HepG2 (cell line): ENCODE measurements around the gene EPN3. TPM values are rescaled to one million over a fixed set of nuclear protein-coding genes. Genes with fewer than 3 reads are reported as not detected.

Experiments used
- BRD4 ChIP-seq: sonication (generic); formaldehyde crosslinking; IDR thresholded peaks from 2 replicates; pipeline ENCODE4 v1.4.0; 2020; ENCODE audit warnings: missing genetic modification reagents
- GTF3A ChIP-seq: sonication (generic); formaldehyde crosslinking; conservative IDR thresholded peaks from 2 replicates; pipeline ENCODE4 v1.4.0; 2020; ENCODE audit warnings: mild to moderate bottlenecking, missing genetic modification reagents
- HNRNPK ChIP-seq: fragments of 200-400 bp; formaldehyde crosslinking; IDR thresholded peaks from 2 replicates; pipeline ENCODE4 v1.6.1; 2018; ENCODE audit warnings: low read length, low read depth, moderate library complexity, mild to moderate bottlenecking; ENCODE audit not compliant: poor library complexity, severe bottlenecking
- KDM4B ChIP-seq: sonication (generic); formaldehyde crosslinking; IDR thresholded peaks from 2 replicates; pipeline ENCODE4 v1.4.0; 2020; ENCODE audit warnings: missing genetic modification reagents
- POGK ChIP-seq: sonication (generic); formaldehyde crosslinking; conservative IDR thresholded peaks from 2 replicates; pipeline ENCODE4 v1.8.0; 2022; ENCODE audit warnings: mild to moderate bottlenecking, moderate library complexity, missing genetic modification reagents
- PREB ChIP-seq: sonication (generic); formaldehyde crosslinking; IDR thresholded peaks from 2 replicates; pipeline ENCODE4 v1.4.0; 2020; ENCODE audit warnings: missing genetic modification reagents
- SAFB2 ChIP-seq: sonication (generic); formaldehyde crosslinking; IDR thresholded peaks from 2 replicates; pipeline ENCODE4 v1.5.1; 2020; ENCODE audit warnings: missing genetic modification reagents, low read depth, mild to moderate bottlenecking, borderline replicate concordance
- SKI ChIP-seq: fragments of 450-650 bp; IDR thresholded peaks from one replicate; pipeline ENCODE4 v1.6.1; 2018; ENCODE audit warnings: mild to moderate bottlenecking; ENCODE audit not compliant: partially characterized antibody
- SUZ12 ChIP-seq: fragments of 150-350 bp; IDR thresholded peaks from 2 replicates; pipeline ENCODE4 v1.6.1; 2014; ENCODE audit warnings: low read depth, low read length
- ZEB1 ChIP-seq: IDR thresholded peaks from 2 replicates; pipeline ENCODE4 v1.6.1; 2012; ENCODE audit warnings: mild to moderate bottlenecking, low read depth, inconsistent platforms; ENCODE audit not compliant: insufficient replicate concordance
- ZNF136 ChIP-seq: sonication (generic); formaldehyde crosslinking; IDR thresholded peaks from 2 replicates; pipeline ENCODE4 v1.8.1; 2022; ENCODE audit warnings: low read depth, mild to moderate bottlenecking, moderate library complexity, missing genetic modification reagents
- ZNF142 ChIP-seq: sonication (generic); formaldehyde crosslinking; IDR thresholded peaks from 2 replicates; pipeline ENCODE4 v1.4.0; 2020; ENCODE audit warnings: missing genetic modification reagents
- ZNF570 ChIP-seq: sonication (generic); formaldehyde crosslinking; IDR thresholded peaks from 2 replicates; pipeline ENCODE4 v1.4.0; 2020; ENCODE audit warnings: mild to moderate bottlenecking, missing genetic modification reagents, borderline replicate concordance
- ZNF644 ChIP-seq: IDR thresholded peaks from 2 replicates; pipeline ENCODE4 v1.6.1; 2016; ENCODE audit warnings: low read depth
- ZNF780A ChIP-seq: sonication (generic); formaldehyde crosslinking; IDR thresholded peaks from 2 replicates; pipeline ENCODE4 v1.8.0; 2022; ENCODE audit warnings: mild to moderate bottlenecking, missing genetic modification reagents, moderate library complexity
- polyA plus RNA-seq, 8 experiments: library from polyadenylated mRNA; depleted of rRNA in 3 of 8; stranded (reverse) in 7 of 8; unstranded in 1 of 8; fragments of >200 nt; fragmentation: Illumina TruSeq in 4 of 8; extraction: Trizol in 4 of 8; gene quantifications; 2 replicates each; pipeline versions ENCODE4 v1.2.1 to v1.2.3, GENCODE V29; 2011 to 2016; ENCODE audit warnings: low read depth in 4 of 8, missing spikeins in 1 of 8, mixed read lengths in 1 of 8; ENCODE audit not compliant: insufficient read depth in 1 of 8
- total RNA-seq, 5 experiments: library from RNA; depleted of rRNA; stranded (reverse); fragments of >200 nt; fragmentation: Illumina TruSeq; extraction: Trizol; gene quantifications; 2 replicates each; pipeline ENCODE4 v1.2.3, GENCODE V29; 2016; ENCODE audit warnings: low read depth in 1 of 5

EPN3 gene
- total and polyA plus RNA-seq, 2 of the 13 experiments (the other 11 are each of a cell fraction or from before 2014, with no cell fraction given): 0.11 to 0.95 TPM

GRCh38 chr17:50541716-50542688 lies 9.5 kb downstream of the EPN3 start (continued):
- 0 out of 2 replicates have a peak, but pooled peaks have one; percentile 33 for TF ChIP-seq ZNF780A (CRISPR knock-in tag)
- TF ChIP-seq ZNF136 (CRISPR knock-in tag): no peak
- TF ChIP-seq ZNF142: peak; percentile 75; the same call in 1 of the 2 replicates
- no peak for TF ChIP-seq SUZ12
- no peak for TF ChIP-seq ZNF570 (CRISPR knock-in tag)
- TF ChIP-seq KDM4B (CRISPR knock-in tag): no peak
- peak; percentile 97 for TF ChIP-seq POGK (CRISPR knock-in tag)
- TF ChIP-seq GTF3A (CRISPR knock-in tag): no peak; the same call in 1 of the 2 replicates
- no peak; the same call in 1 of the 2 replicates for TF ChIP-seq BRD4
- 0 out of 2 replicates have a peak, but pooled peaks have one; percentile 22 for TF ChIP-seq PREB (CRISPR knock-in tag)
- no peak for TF ChIP-seq HNRNPK
- peak; percentile 75 for TF ChIP-seq SKI
- TF ChIP-seq SAFB2: 0 out of 2 replicates have a peak, but pooled peaks have one; percentile 15
- TF ChIP-seq ZEB1: peak; percentile 36
- TF ChIP-seq ZNF644 (CRISPR knock-in tag): no peak
